Activated CD4-positive, alpha-beta T cell treated with anti-CD3 and anti-CD28 coated beads, Interleukin-2, amount 10 ng/mL, durations not matched to agents 24 days and 14 days (primary cell): ENCODE data around the gene VPS41. TPM values are rescaled to one million over a fixed set of nuclear protein-coding genes. Genes with fewer than 3 reads are reported as not detected.
"Not testable (repeated sequence)": the region's sequence is repeated elsewhere in the genome, so short reads cannot be mapped to it uniquely, and the experiment has no call there.

Experiments used
- DNase-seq: peaks from one replicate; pipeline ENCODE4 v3.0.0; 2022
- H3K27ac Mint-ChIP-seq: one replicate; pipeline ENCODE4 v1.8.0; 2022; ENCODE audit warnings: mild to moderate bottlenecking, mixed read lengths
- H3K27me3 Mint-ChIP-seq: one replicate; pipeline ENCODE4 v1.8.0; 2022; ENCODE audit warnings: mixed read lengths
- H3K36me3 Mint-ChIP-seq: one replicate; pipeline ENCODE4 v1.8.0; 2022; ENCODE audit warnings: low read depth, mild to moderate bottlenecking, mixed read lengths
- H3K4me1 Mint-ChIP-seq: one replicate; pipeline ENCODE4 v1.8.0; 2021; ENCODE audit warnings: mixed read lengths
- H3K4me3 Mint-ChIP-seq: one replicate; pipeline ENCODE4 v1.8.0; 2022; ENCODE audit warnings: mild to moderate bottlenecking, moderate library complexity, mixed read lengths
- H3K9me3 Mint-ChIP-seq: one replicate; pipeline ENCODE4 v1.8.0; 2021; ENCODE audit warnings: mixed read lengths
- intact Hi-C: fragments of 100-400 bp; cut with micrococcal nuclease; formaldehyde crosslinking; loops from one replicate; pipeline ENCODE4 v1.15.1; 2023
- total RNA-seq: library from RNA; stranded (reverse); gene quantifications from 2 replicates; pipeline ENCODE4 v1.2.3, GENCODE V29; 2022

Gene VPS41
- 57.9 and 58.4 TPM in 2 replicates for total RNA-seq

GRCh38 chr7:38908759-38909335 is at the start of gene VPS41:
Gene VPS41, minus strand, starts transcription at chr7:38909191. Its CDS starts 17 bp downstream, at chr7:38909174.
- DNase-seq, result peak; percentile 94
- intact Hi-C loops, result loop anchor here (5.0 to 10.0 kb wide), 3 partner anchors 112 to 826 kb away; partner anchors contain the start of gene STARD3NL
- peaks cover 24% of the 10 kb centered on the region for H3K4me1 Mint-ChIP-seq
- H3K9me3 Mint-ChIP-seq, result no peaks in the 10 kb centered on the region
- H3K27me3 Mint-ChIP-seq, result peaks cover 3% of the 10 kb centered on the region
- H3K4me3 Mint-ChIP-seq, result peak within 1 kb of the TSS; percentile 100
- H3K36me3 Mint-ChIP-seq, result peaks cover 4% of the 10 kb centered on the region
- peak within 1 kb of the TSS; percentile 98 for H3K27ac Mint-ChIP-seq

- Mint-ChIP-seq H3K4me3 (no peak overlapping the region), H3K9me3 (no peaks in the 10 kb centered on the region), H3K27ac (no peak overlapping the region), H3K36me3 (no peaks in the 10 kb centered on the region), H3K27me3 (peaks cover 2% of the 10 kb centered on the region), H3K4me1 (no peaks in the 10 kb centered on the region)
- intact Hi-C loops, result no loop called here
- no peak for DNase-seq
These were observed 46.9 kb upstream of the VPS41 start for GRCh38 chr7:38955892-38956291.

GRCh38 chr7:38953971-38954370 is 45.0 kb upstream of the VPS41 start:
- intact Hi-C loops, result no loop called here
- H3K36me3 Mint-ChIP-seq, result no peaks in the 10 kb centered on the region
- H3K27ac Mint-ChIP-seq, result no peak overlapping the region
- no peaks in the 10 kb centered on the region for H3K9me3 Mint-ChIP-seq
- peaks cover 2% of the 10 kb centered on the region for H3K27me3 Mint-ChIP-seq
- no peak for DNase-seq
- H3K4me1 Mint-ChIP-seq, result no peaks in the 10 kb centered on the region
- H3K4me3 Mint-ChIP-seq, result no peak overlapping the region

GRCh38 chr7:38953227-38953626 is 44.2 kb upstream of the VPS41 start:
- Mint-ChIP-seq H3K4me1 (no peaks in the 10 kb centered on the region), H3K27ac (no peak overlapping the region), H3K27me3 (peaks cover 2% of the 10 kb centered on the region), H3K9me3 (no peaks in the 10 kb centered on the region), H3K4me3 (no peak overlapping the region), H3K36me3 (no peaks in the 10 kb centered on the region)
- intact Hi-C loops, result no loop called here
- DNase-seq, result no peak

DNA sequence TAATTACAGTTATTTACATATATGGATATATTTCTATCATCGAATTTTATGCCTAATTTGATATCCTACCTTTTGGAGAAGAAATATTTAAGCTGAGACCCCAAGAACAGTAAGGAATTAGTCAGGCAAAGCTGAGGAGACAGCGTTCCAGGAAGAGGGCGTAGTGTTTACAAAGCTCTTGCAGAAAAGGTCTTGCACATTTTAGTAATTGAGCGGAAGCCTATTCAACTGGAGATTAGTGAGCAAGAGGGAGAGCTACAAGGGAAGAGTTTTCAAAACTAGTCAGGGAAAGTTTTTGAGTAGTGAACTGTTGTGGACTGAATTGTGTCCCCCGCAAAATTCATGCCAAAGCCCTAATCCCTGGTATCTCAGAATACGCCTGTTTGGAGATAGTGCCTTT is 42.2 kb upstream of the VPS41 start:
- H3K27me3 Mint-ChIP-seq, result no peaks in the 10 kb centered on the region
- H3K9me3 Mint-ChIP-seq, result no peaks in the 10 kb centered on the region
- H3K36me3 Mint-ChIP-seq, result no peaks in the 10 kb centered on the region
- H3K4me3 Mint-ChIP-seq, result no peak overlapping the region
- DNase-seq, result no peak
- no peak overlapping the region for H3K27ac Mint-ChIP-seq
- intact Hi-C loops, result no loop called here
- H3K4me1 Mint-ChIP-seq, result no peaks in the 10 kb centered on the region

DNA sequence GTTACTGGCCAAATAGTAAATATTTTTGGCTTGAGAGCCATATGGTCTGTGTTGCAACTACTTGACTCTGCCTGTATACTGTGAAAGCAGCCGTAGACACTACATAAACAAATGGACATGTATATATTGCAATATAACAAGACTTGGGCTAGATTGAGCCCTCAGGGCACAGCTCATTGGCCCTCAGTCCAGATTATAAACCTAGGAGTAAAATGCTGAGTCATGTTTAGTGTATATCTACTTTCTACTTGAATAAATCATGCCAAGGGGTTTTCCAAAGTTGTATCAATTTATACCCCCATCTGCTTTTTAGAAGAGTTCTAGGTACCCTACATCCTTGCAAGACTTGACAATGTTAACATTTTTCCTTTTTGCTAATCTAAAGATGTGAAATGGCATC is 41.3 kb upstream of the VPS41 start:
- no peak for DNase-seq
- no peak overlapping the region for H3K27ac Mint-ChIP-seq
- H3K4me1 Mint-ChIP-seq, result no peaks in the 10 kb centered on the region
- no peaks in the 10 kb centered on the region for H3K27me3 Mint-ChIP-seq
- H3K4me3 Mint-ChIP-seq, result no peak overlapping the region
- intact Hi-C loops, result no loop called here
- no peaks in the 10 kb centered on the region for H3K36me3 Mint-ChIP-seq
- no peaks in the 10 kb centered on the region for H3K9me3 Mint-ChIP-seq

DNA sequence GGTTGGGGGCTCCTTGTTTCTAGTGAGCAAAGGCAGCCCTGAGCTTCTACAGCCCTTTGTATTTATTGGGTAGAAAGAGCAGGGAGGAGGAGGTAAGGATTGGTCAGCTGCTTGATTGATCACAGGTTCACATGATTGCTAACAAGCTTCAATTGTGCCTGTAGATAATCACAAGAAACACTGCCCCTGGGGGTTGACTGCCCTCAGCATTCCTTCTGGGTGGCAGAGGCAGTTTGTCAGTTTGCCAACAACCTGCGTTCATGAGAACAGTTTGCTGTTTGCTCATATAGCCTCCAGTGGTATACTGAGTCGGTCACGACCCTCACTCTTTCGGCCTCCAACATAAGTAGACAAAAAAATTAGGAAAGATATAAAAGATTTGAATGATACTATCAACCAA is 38.5 kb upstream of the VPS41 start:
- not testable (repeated sequence) for H3K27ac Mint-ChIP-seq

GRCh38 chr7:38942431-38943051 is 33.5 kb upstream of the VPS41 start:
- Mint-ChIP-seq H3K4me1 (no peaks in the 10 kb centered on the region), H3K4me3 (no peak overlapping the region), H3K36me3 (no peaks in the 10 kb centered on the region), H3K27ac (no peak overlapping the region), H3K27me3 (peaks cover 2% of the 10 kb centered on the region), H3K9me3 (no peaks in the 10 kb centered on the region)
- intact Hi-C loops, result no loop called here
- no peak for DNase-seq

More for the DNA sequence above, 38.5 kb upstream of the VPS41 start:
- H3K4me3 Mint-ChIP-seq, H3K9me3 Mint-ChIP-seq, H3K27me3 Mint-ChIP-seq, intact Hi-C loops, DNase-seq, H3K4me1 Mint-ChIP-seq, H3K36me3 Mint-ChIP-seq: not testable (repeated sequence)

DNA sequence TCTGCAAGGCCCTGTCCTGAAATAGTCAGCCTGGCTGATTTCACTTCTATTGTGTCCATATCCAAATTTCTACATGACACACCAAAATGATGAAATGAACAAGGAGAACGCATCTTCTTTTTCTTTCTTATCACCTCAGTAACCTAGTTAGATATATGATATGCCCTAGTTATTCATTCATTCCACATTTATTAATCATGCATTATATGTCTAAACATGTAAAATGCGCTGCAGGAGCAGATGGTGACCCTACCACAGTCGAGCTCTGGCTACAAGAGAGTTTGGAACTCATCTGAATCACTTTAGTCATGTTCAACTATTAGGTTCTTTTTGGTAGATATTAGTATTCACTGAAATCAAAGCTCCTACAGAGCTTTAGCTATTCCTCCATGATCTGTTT is 31.8 kb upstream of the VPS41 start:
- H3K27ac Mint-ChIP-seq, result no peak overlapping the region
- H3K36me3 Mint-ChIP-seq, result no peaks in the 10 kb centered on the region
- H3K4me1 Mint-ChIP-seq, result no peaks in the 10 kb centered on the region
- no peak overlapping the region for H3K4me3 Mint-ChIP-seq
- H3K9me3 Mint-ChIP-seq, result no peaks in the 10 kb centered on the region
- intact Hi-C loops, result no loop called here
- no peak for DNase-seq
- H3K27me3 Mint-ChIP-seq, result peaks cover 2% of the 10 kb centered on the region

DNA sequence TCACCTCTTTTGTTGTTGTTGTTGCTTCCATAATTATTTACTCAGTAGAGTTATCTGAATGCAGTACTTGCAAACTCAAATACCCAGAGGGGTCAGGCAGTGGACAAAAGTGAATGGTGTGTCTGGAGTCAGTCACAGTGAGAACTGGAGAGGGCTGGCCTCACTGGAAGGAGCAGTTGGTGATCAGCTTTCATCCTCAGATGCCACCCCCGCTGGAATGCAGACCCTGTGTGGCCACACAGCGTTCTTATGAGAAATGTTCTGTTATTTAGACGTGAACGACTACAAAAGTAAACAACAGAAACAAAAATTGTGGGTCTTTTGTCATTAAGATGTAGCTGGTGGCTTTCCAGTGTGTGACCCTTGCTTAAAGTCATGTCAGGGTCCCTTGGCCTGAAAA is 29.6 kb upstream of the VPS41 start:
- no peaks in the 10 kb centered on the region for H3K36me3 Mint-ChIP-seq
- H3K9me3 Mint-ChIP-seq, result no peaks in the 10 kb centered on the region
- intact Hi-C loops, result no loop called here
- peaks cover 2% of the 10 kb centered on the region for H3K27me3 Mint-ChIP-seq
- DNase-seq, result no peak
- H3K4me3 Mint-ChIP-seq, result no peak overlapping the region
- H3K27ac Mint-ChIP-seq, result no peak overlapping the region
- no peaks in the 10 kb centered on the region for H3K4me1 Mint-ChIP-seq

DNA sequence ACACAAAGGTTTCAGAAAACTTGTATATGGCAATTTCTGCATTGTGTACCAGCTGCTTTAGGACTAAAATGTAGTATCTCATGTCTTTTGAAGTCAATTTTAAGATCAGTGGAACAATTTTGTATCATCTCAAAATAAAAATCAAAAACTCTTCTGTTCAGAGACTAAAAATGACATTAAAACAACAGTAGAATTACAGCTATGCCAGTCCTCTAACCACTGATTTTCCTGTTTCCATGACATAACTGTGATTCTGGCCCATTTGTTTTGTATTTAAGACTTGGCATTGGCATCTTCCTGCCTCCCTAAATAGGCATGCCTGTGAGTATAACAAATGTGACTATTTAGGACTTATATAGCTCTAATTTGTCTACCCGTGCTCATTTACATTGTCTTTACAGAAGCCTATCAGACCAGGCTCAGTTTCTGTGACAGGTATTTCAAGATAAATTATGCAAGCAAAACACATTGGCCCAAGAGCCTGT is 29.1 kb upstream of the VPS41 start:
- Mint-ChIP-seq H3K4me1 (no peaks in the 10 kb centered on the region), H3K27ac (no peak overlapping the region), H3K27me3 (peaks cover 2% of the 10 kb centered on the region), H3K36me3 (no peaks in the 10 kb centered on the region), H3K4me3 (no peak overlapping the region), H3K9me3 (no peaks in the 10 kb centered on the region)
- intact Hi-C loops, result no loop called here
- DNase-seq, result no peak

DNA sequence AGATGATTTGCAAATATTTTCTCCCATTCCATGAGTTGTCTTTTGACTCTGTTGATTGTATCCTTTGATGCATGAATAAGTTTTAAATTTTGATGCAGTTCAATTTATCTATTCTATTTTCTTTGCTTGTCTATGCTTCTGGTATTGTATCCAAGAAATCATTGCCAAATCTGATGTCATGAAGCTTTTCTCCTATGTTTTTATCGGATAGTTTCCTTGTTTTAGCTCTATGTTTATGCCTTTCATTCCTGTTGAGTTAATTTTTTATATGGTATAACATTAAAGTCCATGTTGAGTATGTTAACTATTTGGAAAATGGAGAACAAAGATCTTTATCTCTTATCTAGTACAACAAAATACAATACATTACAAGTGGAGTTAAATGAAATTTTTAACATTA is 27.6 kb upstream of the VPS41 start:
- no peaks in the 10 kb centered on the region for H3K9me3 Mint-ChIP-seq
- intact Hi-C loops, result no loop called here
- H3K4me3 Mint-ChIP-seq, result no peak overlapping the region
- DNase-seq, result no peak
- H3K36me3 Mint-ChIP-seq, result no peaks in the 10 kb centered on the region
- H3K27me3 Mint-ChIP-seq, result peaks cover 2% of the 10 kb centered on the region
- H3K27ac Mint-ChIP-seq, result no peak overlapping the region
- H3K4me1 Mint-ChIP-seq, result peaks cover 1% of the 10 kb centered on the region

DNA sequence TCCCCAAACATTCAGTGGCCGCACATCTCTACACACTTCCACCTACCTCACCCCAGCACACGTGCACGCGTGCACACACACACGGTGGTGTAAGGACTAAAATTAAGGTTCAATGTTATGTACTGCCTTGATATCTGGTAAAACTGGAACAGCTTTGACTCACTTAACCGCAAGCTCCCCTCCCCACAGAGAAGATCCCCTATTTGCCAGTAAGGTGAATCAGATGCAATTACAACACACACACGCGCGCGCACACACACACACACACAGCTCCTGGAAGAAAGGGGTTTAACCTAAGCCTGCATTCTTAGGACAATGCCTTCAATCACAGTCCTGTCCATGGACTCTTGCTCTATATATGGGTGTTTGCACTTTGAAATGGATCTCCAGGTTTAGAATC is 25.5 kb upstream of the VPS41 start:
- peaks cover 2% of the 10 kb centered on the region for H3K27me3 Mint-ChIP-seq
- peaks cover 1% of the 10 kb centered on the region for H3K4me1 Mint-ChIP-seq
- intact Hi-C loops, result no loop called here
- no peak for DNase-seq
- no peak overlapping the region for H3K27ac Mint-ChIP-seq
- H3K4me3 Mint-ChIP-seq, result no peak overlapping the region
- no peaks in the 10 kb centered on the region for H3K36me3 Mint-ChIP-seq
- H3K9me3 Mint-ChIP-seq, result no peaks in the 10 kb centered on the region

- Mint-ChIP-seq H3K4me3 (no peak overlapping the region), H3K36me3 (no peaks in the 10 kb centered on the region), H3K9me3 (no peaks in the 10 kb centered on the region), H3K4me1 (peaks cover 1% of the 10 kb centered on the region), H3K27ac (no peak overlapping the region), H3K27me3 (peaks cover 2% of the 10 kb centered on the region)
- intact Hi-C loops, result no loop called here
- no peak for DNase-seq
These were observed 25.1 kb upstream of the VPS41 start for GRCh38 chr7:38934051-38934450.
